Stimulated activated CD4-positive, alpha-beta T cell treated with anti-CD3 and anti-CD28 coated beads, Interleukin-2, amount 100 ng/mL, for 48 hours (primary cell): Measurements from ENCODE around the gene KREMEN2.
A peak's percentile ranks its signal among the peaks of the same experiment; 100 is the strongest.

Experiments
- DNase-seq, 2 donors: peaks; one replicate each; pipeline ENCODE4 v3.0.0-alpha.2; 2020

KREMEN2 gene

DNA sequence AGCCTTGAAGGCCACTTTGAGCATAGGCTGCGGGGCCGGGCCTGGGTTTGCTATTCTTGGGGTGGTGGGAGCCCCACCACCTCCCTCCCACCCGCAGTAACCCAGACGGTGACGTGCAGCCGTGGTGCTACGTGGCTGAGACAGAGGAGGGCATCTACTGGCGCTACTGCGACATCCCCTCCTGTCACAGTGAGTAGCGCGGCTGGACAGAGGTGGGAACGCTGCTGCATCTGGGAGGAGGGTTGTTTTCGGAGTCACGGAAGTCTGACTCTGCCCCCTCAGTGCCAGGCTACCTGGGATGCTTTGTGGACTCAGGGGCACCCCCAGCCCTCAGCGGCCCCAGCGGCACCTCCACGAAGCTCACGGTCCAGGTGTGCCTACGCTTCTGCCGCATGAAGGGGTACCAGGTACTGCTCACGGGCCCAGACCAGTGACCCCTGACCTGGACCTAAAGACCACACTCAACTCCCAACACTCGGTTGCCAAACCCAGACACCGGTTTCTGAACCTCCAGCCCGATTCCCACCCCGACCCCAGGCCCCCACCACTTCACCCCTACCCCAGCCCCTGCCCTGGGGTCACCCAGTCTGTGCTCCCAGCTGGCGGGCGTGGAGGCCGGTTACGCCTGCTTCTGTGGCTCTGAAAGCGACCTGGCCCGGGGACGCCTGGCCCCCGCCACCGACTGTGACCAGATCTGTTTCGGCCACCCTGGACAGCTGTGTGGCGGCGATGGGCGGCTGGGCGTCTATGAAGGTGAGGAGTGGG, 2.1 kb downstream of the KREMEN2 start:
- no peak for DNase-seq

DNA sequence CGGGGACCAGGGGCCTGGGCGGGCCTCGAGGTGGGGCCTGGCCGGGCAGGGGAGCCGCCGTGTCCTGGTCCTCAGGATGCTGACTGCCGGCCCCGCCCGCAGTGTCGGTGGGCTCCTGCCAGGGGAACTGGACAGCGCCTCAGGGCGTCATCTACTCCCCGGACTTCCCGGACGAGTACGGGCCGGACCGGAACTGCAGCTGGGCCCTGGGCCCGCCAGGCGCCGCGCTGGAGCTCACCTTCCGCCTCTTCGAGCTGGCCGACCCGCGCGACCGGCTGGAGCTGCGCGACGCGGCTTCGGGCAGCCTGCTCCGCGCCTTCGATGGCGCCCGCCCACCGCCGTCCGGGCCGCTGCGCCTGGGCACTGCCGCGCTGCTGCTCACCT, 2.7 kb downstream of the KREMEN2 start:
- DNase-seq, result no peak

DNA sequence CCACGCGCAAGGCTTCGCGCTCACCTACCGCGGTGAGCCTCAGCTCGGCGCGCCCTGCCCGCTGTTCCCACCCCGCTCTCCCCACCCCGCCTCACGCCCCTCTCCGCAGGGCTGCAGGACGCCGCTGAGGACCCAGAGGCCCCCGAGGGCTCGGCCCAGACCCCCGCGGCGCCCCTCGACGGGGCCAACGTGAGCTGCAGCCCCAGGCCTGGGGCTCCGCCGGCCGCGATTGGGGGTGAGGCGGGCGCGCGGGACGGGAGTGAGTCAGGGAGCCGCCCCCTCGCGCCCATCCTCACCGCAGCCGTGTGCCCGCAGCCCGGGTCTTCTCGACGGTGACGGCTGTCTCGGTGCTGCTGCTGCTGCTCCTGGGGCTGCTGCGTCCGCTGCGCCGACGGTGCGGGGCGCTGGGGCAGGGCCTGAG, 3.1 kb downstream of the KREMEN2 start:
- DNase-seq, result no peak

DNA sequence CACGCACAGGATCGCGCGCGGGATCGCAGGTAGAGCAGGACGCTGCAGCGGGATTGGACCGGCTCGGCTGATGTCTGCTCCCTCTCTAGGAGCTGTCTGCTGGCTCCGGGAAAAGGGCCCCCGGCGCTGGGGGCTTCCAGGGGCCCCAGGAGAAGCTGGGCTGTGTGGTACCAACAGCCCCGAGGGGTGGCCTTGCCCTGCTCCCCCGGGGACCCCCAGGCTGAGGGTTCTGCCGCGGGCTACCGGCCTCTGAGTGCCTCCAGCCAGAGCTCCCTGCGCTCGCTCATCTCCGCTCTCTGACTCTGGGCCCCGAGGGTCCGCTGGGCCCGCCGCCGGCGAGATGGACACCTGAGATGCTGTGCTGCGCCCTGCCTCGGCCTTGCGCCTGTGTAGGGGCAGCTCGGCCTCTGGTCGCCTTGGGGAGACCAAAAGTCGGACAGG, 3.7 kb downstream of the KREMEN2 start:
- no peak for DNase-seq

DNA sequence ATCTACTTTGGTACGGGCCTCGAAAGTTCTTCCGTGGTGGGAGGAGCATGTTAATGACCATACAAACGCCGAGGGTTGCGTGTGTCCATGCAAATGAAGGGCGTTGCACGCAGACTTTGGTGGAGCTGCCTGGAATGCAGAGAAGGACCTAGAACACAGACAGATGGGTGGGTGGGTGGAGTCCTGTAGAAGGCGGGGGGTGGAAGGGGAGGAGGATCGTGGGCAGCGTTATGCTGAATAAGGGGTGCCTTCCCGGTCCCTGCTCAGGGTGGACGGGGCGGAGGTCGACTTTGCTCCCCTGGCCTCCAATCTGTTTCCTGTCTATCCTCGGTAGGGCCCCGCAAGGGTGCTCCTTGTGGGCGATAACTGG, 4.3 kb downstream of the KREMEN2 start:
- no peak for DNase-seq

DNA sequence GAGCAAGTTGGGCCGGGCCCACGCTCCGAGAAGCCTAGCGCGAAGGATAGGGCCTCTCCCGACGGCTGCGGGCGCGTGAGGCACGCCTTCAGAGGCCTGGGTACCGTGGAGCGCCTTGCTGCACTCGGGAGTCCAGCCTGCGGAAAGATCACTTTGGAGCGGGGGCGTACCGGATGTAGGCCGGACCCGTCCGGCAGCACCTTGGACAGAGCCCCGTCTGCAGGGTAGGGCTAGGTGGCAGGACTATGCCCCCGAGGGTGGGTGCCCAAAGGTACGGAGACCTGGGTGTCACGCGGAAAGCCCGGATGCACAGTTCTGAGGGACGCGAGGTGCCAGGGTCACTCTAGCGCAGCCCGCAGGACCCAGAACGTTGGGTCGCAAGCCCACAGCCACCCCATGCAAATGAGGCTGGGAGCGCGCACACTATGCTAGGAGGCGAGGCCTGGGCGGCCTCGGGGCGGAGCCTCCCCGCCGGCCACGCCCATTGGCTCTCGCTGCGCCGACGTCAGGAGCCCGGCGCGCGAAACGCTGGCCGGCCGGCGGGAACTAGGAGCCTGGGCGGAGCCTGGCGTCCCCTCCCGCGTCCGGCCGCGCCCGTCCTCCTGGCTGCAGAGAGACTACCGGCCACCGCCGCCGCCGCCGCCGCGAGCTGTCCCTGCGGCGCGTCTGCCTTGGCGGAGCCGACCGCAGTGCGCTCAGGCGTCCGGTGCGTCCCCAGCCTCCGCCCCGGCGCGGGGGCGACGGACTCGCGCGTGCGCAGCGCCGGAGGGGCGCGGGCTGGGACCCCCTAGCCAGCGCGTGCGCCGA, 4.9 kb downstream of the KREMEN2 start, which contains the start of gene PAQR4:
PAQR4 (plus strand) TSS at position 611 of the 807 bp plus-strand sequence. CDS start 327 bp downstream, outside the sequence.
- peak; percentile 73 to 87 for DNase-seq

DNA sequence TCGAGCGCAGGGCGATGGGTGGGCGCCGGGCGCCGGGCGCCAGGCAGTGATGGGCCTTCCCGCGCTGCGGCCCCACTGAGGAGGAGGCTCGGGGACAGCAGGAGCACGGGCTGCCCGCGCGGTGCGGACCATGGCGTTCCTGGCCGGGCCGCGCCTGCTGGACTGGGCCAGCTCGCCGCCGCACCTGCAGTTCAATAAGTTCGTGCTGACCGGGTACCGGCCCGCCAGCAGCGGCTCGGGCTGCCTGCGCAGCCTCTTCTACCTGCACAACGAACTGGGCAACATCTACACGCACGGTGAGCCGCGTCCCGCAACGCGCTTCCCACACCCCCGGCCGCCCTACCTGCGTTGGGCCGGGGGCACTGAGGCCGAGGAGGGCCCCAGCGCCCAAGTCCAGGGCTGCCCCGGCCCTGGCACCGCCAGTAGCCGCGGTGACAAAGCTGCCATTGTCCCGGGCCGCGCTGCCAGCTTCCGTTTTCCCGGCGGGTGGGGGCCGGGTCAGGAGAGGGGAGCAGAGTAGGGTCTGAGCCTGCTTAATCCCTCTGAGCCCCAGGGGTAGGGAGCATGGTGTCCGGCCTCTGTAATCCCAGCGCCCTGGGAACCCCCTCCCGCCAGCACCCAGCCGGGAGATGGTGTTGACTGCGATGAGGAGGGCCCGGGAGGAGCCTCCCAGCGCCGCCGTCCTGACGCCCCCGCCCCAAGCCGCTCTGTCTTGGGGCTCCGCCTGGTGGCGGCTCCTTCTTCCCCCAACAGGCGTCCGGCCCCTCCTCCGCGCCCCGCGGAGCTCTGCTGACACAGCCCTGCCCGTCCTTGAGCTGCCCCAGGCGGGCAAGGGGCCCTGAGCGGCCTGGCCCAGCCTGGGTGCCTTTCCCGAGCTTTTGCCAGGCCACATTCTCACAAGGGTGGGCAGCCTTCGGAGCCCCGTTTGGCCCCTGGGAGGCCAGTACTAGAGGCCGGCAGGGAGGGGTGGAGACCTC, 5.8 kb downstream of the KREMEN2 start:
- DNase-seq, result peak; percentile 79 to 81

DNA sequence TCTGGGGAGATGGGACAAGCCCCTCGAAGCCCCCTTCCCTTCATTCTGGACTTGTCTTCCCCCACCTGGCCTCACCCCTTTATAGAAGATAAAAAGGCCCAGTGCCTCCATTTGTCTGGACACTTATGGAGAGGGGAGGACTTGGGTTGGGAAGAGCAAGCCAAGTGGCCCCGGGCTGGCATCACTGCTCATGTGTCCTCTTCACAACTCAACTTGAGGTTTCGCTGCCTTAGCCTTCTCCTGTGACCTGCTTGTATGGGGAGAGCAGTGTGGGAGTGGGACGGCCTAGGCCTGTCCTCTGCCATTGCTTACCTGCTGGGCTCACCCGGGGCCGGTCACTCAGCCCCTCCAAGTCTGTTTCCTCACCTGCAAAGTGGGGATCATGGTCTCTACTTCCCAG, 6.5 kb downstream of the KREMEN2 start:
- no peak for DNase-seq

DNA sequence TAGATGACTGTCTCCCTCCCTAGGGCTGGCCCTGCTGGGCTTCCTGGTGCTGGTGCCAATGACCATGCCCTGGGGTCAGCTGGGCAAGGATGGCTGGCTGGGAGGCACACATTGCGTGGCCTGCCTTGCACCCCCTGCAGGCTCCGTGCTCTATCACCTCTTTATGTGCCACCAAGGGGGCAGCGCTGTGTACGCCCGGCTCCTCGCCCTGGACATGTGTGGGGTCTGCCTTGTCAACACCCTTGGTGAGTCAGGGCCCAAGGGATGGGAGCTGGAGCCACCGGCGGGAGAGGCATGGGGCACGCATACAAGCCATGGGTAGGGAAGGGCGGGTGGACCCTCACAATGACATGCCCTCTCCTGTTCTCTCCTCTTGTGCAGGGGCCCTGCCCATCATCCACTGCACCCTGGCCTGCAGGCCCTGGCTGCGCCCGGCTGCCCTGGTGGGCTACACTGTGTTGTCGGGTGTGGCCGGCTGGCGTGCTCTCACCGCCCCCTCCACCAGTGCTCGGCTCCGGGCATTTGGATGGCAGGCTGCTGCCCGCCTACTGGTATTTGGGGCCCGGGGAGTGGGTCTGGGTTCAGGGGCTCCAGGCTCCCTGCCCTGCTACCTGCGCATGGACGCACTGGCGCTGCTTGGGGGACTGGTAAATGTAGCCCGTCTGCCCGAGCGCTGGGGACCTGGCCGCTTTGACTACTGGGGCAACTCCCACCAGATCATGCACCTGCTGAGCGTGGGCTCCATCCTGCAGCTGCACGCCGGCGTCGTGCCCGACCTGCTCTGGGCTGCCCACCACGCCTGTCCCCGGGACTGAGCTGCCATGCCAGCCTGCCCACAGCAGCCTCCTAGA, 7.3 kb downstream of the KREMEN2 start:
- no peak for DNase-seq

DNA sequence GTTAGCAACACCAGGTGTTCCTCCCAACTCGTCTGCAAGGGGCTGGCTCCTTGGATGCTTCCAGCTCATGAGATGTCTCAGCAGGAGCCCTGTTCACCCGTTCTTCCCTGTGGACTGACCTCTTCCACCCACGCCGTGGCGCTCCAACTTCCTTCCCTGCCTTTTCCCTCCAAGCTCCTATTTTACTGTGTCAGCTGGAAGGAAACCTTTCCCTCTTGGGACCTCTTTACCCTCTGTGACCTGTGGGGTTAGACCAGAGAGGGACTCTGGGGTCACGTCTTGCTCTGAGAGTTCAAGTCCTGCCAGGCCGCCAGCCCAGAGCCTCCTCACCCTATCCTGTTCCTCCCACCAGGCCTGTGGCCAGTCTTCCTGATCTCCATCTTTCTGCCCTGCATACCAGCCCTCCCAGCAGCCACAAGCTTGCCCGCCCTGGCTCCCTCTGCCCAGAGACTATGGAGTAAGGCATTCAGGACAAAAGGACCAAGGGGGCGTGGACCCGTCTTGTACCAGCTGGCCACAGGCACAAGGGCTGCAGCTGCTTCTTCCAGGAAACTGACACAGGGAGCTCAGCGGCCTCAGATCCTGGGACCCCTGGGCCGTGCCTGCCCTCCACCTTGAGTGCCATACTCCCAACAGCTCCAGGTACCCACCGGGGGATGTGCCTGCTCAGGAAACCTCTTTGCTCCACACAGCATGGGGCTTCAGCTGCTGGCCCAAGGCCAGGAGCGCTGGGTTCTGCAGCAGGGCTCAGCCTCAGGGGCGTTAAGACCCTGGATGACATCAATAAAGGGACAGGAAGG, 8.1 kb downstream of the KREMEN2 start:
- DNase-seq, result no peak

DNA sequence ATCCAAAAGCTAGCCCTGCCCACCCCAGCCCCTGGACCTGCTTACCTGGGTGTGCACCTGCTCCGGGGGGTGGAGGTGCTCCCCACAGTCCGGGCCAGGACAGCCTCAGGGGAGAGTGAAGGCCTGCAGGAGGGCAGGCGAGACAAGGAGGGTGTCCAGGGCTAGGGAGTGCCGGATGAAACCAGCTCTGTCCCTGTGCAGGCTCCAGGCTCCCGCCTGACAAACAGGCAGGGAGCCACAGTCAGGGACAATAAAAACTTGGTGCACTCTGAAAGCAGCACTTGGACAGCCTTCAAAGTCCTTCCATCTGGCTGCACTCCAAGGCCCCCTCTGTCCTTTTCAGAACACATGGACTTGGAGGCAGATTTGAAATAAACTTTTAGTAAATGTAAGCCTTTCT, 9.0 kb downstream of the KREMEN2 start:
- DNase-seq, result no peak

DNA sequence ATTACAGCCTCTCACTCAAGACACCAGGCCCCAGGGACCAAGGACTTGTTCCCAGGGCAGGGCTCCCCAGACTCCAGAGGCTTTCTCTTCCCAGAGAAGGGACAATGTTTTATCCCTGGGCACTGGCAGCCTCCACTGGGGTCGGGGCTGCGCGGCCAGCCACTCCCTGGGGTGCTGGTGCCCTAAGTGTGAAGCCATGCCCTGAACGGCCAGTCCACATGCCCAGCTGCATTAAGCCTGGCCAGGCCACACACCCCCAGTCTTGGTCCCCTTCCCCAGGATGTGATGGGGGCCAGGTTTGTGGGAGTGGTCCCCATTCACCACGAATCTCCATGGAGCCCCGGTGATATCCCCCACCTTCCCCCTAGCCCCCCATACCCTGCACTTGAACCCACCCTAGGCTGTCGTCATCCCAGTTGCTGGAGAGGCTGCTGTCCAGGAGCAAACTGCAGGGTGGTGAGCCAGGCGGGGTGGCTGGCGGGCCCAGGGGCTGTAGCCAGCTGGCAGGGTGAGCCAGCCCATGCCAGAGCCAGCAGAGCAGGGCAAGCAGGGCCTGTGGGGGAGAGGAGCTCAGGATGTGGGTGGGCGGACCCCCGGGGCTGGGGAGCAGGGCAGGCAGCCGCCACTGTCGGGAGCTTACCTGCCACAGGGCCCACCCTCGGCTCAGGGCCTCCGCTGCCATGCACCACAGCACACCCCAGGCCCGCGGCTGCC, 9.7 kb downstream of the KREMEN2 start:
- DNase-seq, result no peak

DNA sequence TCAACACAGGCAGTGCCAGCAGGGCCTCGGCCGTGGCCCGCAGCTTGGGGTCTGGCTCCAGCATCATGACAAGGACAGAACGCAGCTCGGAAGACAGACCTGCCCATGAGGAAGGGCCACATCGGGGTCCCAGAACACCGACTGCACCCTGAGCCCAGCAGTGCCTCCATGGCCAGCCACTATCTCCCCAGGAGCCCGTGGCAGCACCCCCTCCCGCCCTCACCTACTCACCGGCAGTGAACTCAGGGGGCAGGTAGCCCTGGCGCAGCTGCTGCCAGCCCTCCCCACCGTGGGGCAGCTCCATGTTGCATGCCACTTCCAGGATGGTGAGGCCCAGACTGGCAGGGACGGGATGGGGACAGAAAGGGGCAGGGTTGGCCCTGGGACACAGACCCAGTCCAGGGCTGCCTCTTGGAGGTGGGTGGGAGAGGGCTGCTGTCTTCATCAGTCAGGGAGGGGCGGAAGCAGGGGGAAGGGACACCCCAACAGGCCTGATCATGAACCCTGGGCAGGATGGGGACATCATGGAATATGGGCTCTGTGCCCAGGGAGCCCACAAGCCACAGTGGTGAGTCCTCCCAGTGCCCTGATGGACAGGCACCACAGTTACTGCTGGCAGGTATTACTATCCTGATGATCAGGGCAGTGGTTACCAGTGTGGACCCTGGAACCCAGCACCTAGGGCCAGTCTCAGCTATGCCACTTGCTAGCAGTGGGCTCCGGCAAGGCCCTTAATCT, 10.4 kb downstream of the KREMEN2 start:
- DNase-seq, result no peak

DNA sequence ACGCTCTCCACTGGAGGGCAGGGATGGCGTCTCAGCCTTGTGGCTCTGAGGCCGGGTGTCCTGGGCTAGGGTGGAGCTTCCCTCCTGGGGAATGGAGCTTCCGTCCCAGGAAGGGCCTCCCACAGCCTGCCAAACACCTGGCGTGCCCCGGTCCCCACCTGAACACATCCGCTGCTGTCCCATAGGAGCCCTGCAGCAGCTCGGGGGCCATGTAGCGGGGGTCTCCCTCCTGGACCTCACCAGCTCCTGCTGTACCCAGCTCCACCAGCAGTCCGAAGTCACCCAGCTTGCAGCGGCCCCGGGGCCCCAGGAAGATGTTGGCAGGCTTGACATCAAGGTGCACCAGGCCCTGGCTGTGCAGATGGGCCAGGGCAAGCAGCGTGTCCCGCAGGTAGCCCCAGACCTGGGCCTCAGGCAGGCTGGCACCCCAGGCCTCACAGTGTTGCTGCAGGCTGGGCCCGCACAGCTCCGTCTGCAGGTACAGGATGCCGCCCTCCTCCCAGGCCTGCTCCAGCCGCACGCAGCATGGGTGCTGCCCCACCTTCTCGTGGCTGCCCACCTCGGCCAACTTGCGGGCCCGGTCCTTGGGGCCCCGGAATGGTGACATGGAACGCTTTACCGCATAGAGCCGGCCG, 11.2 kb downstream of the KREMEN2 start:
- DNase-seq, result no peak

DNA sequence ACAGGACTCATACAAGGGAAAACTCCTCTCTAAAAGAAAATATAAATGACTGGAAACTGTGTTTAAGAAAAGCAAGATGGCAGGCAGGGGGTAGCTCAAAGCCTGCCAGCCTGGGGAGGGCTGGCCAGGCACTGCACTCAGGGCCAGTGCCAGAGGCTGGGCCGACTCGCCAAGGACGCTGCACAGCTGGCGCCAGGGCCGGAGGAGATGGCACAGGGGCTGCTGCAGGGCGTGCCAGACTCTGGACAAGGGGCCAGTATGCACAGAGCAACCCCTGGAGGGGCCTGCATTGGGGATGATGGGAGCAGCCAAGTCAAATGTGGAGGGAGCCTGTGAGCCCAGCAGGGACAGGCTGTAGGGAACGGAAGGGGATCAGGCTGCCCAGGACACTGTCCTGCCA, 12.1 kb downstream of the KREMEN2 start:
- DNase-seq, result no peak

DNA sequence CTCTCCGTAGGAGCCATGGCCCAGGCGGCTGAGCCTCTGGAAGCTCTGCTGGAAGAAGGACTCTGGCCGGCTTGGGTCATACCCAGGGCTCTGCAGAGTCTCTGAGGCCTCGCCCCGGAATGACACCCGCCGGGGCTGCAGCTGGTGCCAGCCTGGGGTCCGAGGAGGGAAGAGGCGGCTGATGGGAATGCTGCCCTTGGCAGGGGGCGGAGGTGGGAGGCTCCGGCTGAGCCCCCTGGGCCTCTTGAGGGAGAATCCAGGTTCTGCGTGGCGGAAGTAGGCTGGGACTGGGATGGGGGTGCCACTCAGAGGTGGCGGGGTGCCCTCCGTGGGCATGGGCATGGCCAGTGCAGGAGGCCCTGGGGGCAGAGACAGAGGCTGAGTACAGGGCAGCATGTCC, 12.6 kb downstream of the KREMEN2 start:
- DNase-seq, result no peak

DNA sequence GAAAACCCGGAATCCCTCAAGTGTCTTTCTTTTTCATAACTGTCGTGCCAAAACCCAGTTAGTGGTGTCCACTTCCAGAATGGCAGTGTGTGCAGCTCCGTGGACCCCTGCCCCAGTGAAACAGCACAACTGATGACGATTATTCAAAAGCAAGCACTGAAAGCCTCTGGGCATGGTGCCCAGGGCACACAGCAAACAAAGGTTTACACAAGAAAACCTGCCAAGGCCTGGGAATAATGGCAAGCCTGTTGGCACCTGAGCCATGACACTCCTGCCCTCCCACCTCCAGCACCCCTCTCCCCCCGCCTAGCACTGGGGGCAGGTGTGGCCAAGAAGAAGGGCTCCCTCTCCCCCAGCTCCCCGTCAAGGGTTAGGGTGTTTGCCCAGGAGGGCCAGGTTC, 13.4 kb downstream of the KREMEN2 start:
- DNase-seq, result no peak

DNA sequence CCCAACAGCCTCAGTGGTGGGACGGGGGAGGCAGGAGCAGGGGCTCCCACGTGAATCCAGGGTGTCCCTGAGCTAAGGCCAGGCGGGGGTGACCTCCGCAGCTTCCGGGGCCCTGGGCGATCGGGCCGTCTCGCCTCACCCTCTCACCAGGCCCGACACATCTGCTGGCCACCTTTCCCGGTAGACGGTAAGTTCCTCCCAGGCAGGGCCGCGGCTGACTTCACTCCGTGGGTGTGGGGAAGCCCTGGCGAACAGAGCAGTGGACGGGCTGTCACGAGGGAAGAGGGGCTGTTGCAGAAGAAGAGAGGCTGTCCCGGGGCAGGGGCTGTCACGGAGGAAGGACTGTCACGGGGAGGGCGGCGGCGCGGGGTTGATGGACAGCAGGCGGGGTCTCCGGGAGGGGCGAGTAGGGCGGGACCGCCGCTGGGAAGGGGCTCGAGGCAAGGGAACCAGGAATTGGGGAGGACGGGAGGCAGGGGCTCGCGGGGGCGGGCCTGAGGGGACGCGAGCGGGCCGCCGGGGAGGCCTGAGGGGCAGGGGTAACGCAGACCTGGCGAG, 15.7 kb downstream of the KREMEN2 start:
- no peak for DNase-seq
